Suprapubic skin (tissue), 3 donors: ENCODE measurements around the gene SPECC1L.

ENCODE experiments used
- CTCF ChIP-seq, 2 donors: fragments of 200-600 bp in 1 of 2; fragments of 450-650 bp in 1 of 2; sonication (generic) in 1 of 2; IDR thresholded peaks; one replicate each; pipeline ENCODE4 v1.5.1; 2016 to 2019; ENCODE audit warnings: antibody characterized with exemption in 2 of 2, mild to moderate bottlenecking in 1 of 2, moderate library complexity in 1 of 2
- EP300 ChIP-seq: sonication (generic); formaldehyde crosslinking; IDR thresholded peaks from one replicate; pipeline ENCODE4 v1.6.1; 2017; ENCODE audit warnings: antibody characterized with exemption

- peak; percentile 18 to 43 for TF ChIP-seq CTCF (IDR thresholded peaks at IDR 0.05)
- no peak for TF ChIP-seq EP300
Measured at GRCh38 chr22:24325105-24325757, 54.6 kb downstream of the SPECC1L start.
